GM19397 (cell line): Measurements from ENCODE around the gene CLSTN2.

ENCODE experiments used
- ATAC-seq: cut with Tn5 transposase; IDR thresholded peaks from one replicate; pipeline ENCODE4 v1.9.1; 2021; ENCODE audit warnings: mild to moderate bottlenecking, moderate library complexity; ENCODE audit not compliant: unreplicated experiment

The CLSTN2 gene

GRCh38 chr3:139940622-139941021 is 5.6 kb downstream of the CLSTN2 start:
- no peak for ATAC-seq

- no peak for ATAC-seq
Observed at GRCh38 chr3:139941580-139941979, 6.6 kb downstream of the CLSTN2 start.

- no peak for ATAC-seq
Observed at GRCh38 chr3:139944256-139944910, 9.4 kb downstream of the CLSTN2 start.

GRCh38 chr3:139945386-139945785 is 10.4 kb downstream of the CLSTN2 start:
- ATAC-seq, result no peak

DNA sequence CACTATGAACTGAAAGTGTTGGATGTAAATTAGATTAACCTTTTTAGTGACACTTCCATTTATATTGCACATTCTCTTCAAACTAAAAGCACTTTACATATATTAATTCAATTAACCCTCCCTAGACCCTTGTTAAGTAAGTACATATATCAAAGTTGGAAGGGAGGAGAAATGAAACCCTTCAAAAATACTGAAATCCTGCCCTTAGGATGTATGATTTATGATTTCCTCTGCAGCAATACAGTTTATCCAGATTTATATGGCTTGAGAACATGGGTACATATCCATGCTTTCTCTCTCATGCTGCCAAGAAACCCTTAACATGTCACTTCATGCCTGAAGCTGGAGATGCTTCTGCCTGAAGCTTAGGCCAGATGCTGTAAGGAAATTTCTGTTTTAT is 11.0 kb downstream of the CLSTN2 start:
- ATAC-seq, result no peak

DNA sequence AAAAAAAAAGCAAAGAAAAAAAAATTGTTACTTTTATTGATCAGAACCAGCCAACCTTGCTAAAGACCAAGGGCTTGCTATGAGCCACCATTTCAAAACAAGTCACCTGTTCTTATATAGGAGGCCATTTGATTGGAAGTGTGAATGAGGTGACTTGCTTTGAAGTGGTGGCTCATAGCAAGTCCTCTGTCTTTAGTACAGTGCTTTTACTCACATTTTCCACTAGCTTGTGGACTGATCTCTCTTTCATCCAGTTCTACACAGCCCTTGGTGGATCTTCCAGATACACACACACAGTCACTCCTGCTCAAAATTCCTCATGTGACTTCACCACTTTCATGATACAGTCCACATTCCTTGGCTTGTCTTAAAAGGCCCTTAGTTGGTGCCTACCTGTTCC is 13.5 kb downstream of the CLSTN2 start:
- ATAC-seq, result no peak

DNA sequence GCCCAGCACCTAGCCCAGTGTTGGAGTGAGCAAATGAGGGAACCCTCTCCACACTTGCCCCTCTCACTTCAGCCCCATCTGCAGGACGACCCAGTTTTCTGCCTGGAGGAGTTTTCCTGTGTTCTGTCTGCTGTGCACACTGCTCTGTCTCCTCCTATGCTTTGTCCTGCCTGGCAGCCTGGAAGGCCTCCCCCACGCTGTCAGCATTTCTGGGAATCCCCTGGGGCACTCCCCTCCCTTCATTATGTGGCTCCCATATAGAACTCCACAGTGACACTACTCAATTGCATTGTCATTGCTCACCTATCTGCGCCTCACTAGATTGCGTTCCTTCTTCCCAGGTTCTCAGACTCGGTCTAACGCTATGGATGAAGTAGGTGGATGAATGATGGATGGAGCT is 13.9 kb downstream of the CLSTN2 start:
- no peak for ATAC-seq

DNA sequence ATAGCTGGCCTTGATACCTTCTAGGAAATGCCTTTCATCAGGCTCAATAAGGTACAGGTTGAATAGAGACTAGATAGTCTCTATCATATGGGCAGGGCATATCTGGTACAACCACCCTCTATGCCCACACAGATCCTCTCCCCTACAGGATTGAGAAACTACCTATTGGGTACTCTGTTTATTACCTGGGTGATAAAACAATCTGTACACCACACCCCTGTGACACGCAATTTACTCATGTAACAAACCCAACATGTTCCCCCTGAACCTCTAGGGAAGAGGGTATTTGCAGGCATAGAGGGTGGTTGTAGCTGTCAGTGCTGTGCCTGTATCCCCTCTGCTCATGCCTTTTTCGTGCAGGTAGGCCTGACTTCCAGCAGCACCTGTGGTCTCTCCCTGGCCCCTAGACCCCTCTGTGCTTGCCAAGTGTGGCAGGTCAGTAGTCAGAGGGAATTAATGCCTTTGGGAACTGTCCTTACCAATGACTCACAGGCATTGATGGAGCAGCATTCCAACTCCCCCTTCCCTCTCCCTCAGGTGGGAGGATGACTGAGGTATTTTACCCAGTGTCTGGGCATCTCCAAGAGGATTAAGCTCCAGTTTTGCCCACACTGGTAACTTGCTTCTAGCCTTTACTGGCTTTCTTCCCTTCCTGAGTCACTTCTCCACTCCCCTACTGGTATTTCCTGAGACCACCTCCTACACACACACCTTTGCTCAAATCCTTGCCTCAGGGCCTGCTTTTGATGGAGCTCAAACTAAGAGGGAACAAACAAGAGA is 18.3 kb downstream of the CLSTN2 start:
- no peak for ATAC-seq

DNA sequence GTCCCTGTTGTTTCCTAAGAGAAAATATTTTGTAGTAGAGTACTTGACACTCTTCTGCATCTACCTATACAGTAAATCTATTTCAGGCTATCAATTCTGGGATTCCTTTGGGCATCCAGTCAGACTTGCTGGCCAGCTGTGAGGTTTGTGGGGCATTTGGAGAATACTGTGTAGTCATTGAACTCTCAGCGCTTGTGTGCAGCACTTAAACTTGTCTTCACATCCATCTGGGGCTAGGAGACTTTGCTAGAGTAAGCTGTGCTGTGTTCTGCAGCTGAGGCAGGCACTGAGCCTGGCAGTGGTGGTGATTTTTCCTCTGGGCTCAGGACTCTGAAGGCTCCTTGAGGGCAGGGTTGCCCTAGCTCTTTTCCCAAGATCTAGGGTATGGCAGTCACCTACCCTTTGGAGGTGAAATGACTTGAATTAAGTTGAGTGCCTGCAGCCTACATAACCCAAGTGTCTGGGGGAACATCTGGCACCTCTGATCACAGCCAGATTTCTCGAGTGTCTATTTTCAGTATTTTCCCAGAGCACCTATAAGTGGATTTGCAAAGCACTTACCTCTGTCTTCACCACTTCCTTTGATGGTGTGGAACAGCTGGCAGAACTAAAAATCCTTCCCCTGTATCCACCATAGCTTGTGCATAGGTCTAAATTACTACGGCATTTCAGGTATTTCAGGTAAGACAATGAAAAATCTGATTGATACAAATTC is 19.3 kb downstream of the CLSTN2 start:
- ATAC-seq, result no peak

DNA sequence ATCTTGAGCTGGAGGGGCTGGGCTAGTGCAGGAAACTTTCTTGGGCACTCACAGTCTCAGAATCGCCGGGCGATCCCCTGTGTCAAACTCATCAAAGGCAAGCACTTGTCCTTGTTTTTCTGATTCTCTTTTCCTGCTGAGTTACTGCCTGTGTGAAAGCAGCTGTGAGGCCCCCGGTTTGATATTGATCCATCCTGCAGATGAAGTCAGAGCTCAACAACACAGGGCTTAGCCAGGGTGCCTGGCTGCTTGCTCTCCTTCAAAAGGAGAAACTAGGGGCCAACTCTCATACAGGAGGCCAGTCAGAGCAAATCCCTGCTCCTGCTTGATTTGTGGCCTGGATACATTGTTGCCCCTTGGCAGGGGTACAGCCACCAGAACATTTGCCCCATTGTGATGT is 22.9 kb downstream of the CLSTN2 start:
- no peak for ATAC-seq

DNA sequence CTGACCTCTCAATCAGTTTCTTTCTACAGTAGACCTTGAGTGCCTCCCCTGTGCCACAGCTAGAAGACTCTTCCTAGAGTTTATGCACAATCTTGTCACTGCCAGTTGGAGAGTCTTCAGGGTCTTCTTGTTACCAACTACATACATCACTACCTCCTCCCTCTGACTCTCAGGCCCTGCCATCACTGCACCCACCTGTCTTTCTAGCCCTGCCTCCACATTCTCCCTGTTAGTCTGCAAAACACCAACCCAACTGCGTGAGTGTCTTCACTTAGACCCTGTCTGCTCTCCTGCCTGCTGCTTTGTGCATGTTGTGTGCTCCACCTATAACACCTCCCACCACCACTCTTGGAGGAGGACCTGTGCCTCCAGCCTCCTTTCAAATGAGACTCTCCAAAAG is 34.4 kb downstream of the CLSTN2 start:
- no peak for ATAC-seq

DNA sequence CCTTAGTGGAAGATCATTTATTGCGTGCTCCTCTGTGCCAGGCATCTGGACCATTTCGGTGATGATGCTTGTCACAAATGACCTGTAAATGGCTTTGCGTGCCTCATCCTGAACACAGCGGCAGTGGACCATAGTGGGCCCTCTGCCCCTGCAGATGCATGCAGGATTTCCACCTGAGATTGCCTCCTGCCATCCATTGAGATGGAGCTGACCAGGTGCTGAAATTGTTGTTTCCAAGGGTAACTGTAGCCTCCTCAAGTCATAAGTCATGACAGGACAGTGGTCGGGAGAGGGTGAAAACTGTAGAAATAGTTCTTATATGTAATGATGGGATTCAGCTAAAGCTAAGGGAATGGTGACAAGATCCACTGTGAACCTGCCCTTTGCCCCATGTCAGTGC is 35.5 kb downstream of the CLSTN2 start:
- no peak for ATAC-seq

DNA sequence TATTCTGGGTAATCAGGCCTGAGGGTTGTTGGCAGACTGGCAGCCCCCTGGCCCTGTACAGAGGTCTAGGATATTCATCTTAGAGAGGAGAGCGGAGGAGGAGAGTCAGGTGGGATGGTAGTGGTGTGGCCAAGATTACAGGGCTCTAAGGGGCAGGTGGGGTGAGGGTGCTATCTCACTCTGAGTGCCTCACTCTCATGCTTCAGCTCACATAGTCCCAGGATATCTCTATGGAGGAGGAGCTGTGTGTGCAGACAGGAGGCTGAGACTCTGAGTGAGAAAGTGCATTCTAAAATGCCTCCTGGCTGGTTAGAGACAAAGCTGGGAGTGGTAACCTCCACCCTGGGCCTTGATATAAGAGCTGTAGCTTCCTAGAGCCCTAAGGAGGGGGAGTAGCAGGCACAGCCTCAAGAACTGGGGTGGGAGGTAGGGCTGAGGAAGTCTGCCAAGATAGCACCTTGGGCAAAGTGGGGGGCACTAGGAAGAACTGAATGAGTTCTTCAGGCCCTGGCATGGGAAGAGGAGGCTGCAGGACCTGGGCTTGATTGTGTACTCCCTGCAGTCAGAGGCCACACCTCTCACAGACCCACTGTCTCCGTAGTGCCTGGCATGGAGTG is 39.9 kb downstream of the CLSTN2 start:
- no peak for ATAC-seq

- no peak for ATAC-seq
Observed at GRCh38 chr3:139975594-139976365, 40.8 kb downstream of the CLSTN2 start.

DNA sequence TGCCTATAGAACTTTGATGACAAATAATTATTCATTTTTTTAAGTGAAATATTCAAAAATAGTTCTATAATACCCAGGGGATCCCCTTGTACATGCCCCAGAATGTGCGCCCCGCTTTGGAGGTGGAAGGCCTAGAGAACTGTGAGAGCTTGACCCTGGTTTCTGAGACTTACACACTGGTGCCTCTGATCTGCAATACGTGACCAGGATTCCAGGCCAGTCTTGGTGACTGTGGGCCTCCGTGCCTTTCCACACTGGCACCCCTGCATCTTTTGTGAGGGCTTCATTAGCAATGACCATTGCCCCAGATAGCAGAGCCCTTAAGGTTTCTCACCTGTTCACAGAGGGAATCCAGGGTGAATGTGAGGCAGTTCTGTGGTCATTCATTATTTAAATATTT is 44.0 kb downstream of the CLSTN2 start:
- ATAC-seq, result no peak

GRCh38 chr3:139979991-139980390 is 45.0 kb downstream of the CLSTN2 start:
- no peak for ATAC-seq

GRCh38 chr3:139982404-139982803 is 47.4 kb downstream of the CLSTN2 start:
- no peak for ATAC-seq

DNA sequence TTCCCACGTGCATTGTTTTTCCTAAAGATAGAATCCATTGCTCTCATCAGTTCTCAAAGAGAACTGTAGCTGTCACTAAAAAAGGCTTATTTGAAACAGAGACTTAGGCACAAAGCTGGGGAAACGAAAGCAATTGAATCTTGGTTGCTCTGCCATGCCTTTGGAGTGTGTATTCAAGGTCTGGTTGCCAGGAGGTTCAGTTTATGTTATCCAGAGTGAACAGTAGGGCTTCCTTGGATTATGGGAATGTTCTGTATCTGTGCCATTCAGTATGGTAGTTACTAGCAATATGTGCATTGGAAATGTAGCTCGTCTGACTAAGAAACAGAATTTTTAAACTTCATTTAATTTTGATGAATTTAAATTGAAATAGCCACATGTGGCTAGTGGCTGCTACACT is 50.6 kb downstream of the CLSTN2 start:
- no peak for ATAC-seq

DNA sequence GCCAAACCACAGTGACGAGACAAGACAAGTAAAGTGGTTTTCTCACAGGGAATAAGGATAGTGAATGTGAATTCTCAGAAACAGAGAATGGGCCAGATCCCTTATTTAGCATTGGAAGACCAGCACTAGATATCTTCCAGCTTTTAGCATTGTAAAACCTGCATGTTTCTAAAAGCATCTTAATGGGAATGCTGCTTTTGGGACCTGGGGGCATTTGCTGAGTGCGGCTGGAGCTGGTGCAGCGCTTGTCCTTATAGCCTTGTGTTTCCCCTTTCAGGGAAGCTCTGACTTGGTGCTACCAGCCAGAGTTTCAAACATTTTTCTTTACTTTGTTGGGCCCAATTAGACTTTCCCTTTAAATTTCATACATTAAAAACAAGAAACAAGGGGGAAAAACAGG is 52.9 kb downstream of the CLSTN2 start:
- no peak for ATAC-seq

- ATAC-seq, result no peak
Observed at GRCh38 chr3:139988472-139989156, 53.6 kb downstream of the CLSTN2 start.
